Measurements from ENCODE around the gene MPV17.

MPV17 gene

GRCh38 chr2:27298391-27299080 is 24.4 kb downstream of the MPV17 start:
- TF ChIP-seq CTCF (IDR thresholded peaks at IDR 0.05; ENCODE audit: borderline replicate concordance, control extremely low read depth, extremely low read depth, insufficient read depth, missing control alignments), result no peak
- no peak for DNase-seq (ENCODE audit: low spot score)
- in situ Hi-C loops (cut with MboI; ENCODE audit: low sequenced_read_pairs, unreplicated experiment), result loop anchor here (25.0 kb wide), 1 partner anchor 336 kb away; the partner anchor contains the start of gene MAPRE3

GRCh38 chr2:27297195-27297594 is 25.7 kb downstream of the MPV17 start:
- no peak for TF ChIP-seq CTCF (IDR thresholded peaks at IDR 0.05; ENCODE audit: borderline replicate concordance, control extremely low read depth, extremely low read depth, insufficient read depth, missing control alignments)
- in situ Hi-C loops (cut with MboI; ENCODE audit: low sequenced_read_pairs, unreplicated experiment), result loop anchor here (25.0 kb wide), 1 partner anchor 335 kb away; the partner anchor contains the start of gene MAPRE3
- DNase-seq (ENCODE audit: low spot score), result no peak

- no peak for TF ChIP-seq CTCF (IDR thresholded peaks at IDR 0.05; ENCODE audit: borderline replicate concordance, control extremely low read depth, extremely low read depth, insufficient read depth, missing control alignments)
- no peak for DNase-seq (ENCODE audit: low spot score)
- in situ Hi-C loops (cut with MboI; ENCODE audit: low sequenced_read_pairs, unreplicated experiment), result loop anchor here (25.0 kb wide), 1 partner anchor 334 kb away; the partner anchor contains the start of gene MAPRE3
Observed at GRCh38 chr2:27296481-27296880, 26.4 kb downstream of the MPV17 start.

GRCh38 chr2:27294928-27295327 is 28.0 kb downstream of the MPV17 start:
- DNase-seq (ENCODE audit: low spot score), result no peak
- in situ Hi-C loops (cut with MboI; ENCODE audit: low sequenced_read_pairs, unreplicated experiment), result loop anchor here (25.0 kb wide), 1 partner anchor 333 kb away; the partner anchor contains the start of gene MAPRE3
- no peak for TF ChIP-seq CTCF (IDR thresholded peaks at IDR 0.05; ENCODE audit: borderline replicate concordance, control extremely low read depth, extremely low read depth, insufficient read depth, missing control alignments)

GRCh38 chr2:27291865-27292264 is 31.0 kb downstream of the MPV17 start:
- in situ Hi-C loops (cut with MboI; ENCODE audit: low sequenced_read_pairs, unreplicated experiment), result loop anchor here (25.0 kb wide), 1 partner anchor 330 kb away; the partner anchor contains the start of gene MAPRE3
- TF ChIP-seq CTCF (IDR thresholded peaks at IDR 0.05; ENCODE audit: borderline replicate concordance, control extremely low read depth, extremely low read depth, insufficient read depth, missing control alignments), result no peak
- DNase-seq (ENCODE audit: low spot score), result no peak

- in situ Hi-C loops (cut with MboI; ENCODE audit: low sequenced_read_pairs, unreplicated experiment), result loop anchor here (25.0 kb wide), 1 partner anchor 328 kb away; the partner anchor contains the start of gene MAPRE3
- no peak for DNase-seq (ENCODE audit: low spot score)
- no peak for TF ChIP-seq CTCF (IDR thresholded peaks at IDR 0.05; ENCODE audit: borderline replicate concordance, control extremely low read depth, extremely low read depth, insufficient read depth, missing control alignments)
Observed at GRCh38 chr2:27290549-27290948, 32.3 kb downstream of the MPV17 start.

Measured in GM13976 (cell line).